CD14-positive monocyte (primary cell): ENCODE measurements around the gene DNAH3. TPM values are rescaled to one million over a fixed set of nuclear protein-coding genes. Genes with fewer than 3 reads are reported as not detected.

Source experiments
- DNase-seq, 3 donors: peaks; one replicate each; pipeline ENCODE4 v3.0.0-alpha.2; 2011 to 2022
- H2AFZ ChIP-seq: 2 replicates; pipeline ENCODE4 v1.6.0; 2012; ENCODE audit warnings: mild to moderate bottlenecking, low read depth, low read length, inconsistent platforms; ENCODE audit not compliant: insufficient read depth, poor library complexity, severe bottlenecking
- H3K27ac ChIP-seq, 2 donors: 1 replicate in 1 of 2; 2 replicates in 1 of 2; pipeline ENCODE4 v1.5.1; 2012 to 2013; ENCODE audit warnings: low read length in 2 of 2, control low read depth in 1 of 2, inconsistent platforms in 1 of 2, low read depth in 1 of 2, mild to moderate bottlenecking in 1 of 2
- H3K27me3 ChIP-seq, 2 donors: one replicate each; pipeline versions ENCODE4 v1.6.0 to v1.6.1; 2011 to 2013; ENCODE audit warnings: low read length in 2 of 2; ENCODE audit not compliant: control insufficient read depth in 2 of 2, insufficient read depth in 2 of 2
- H3K36me3 ChIP-seq, 2 donors: replicated peaks in 1 of 2; 1 replicate in 1 of 2; 2 replicates in 1 of 2; pipeline versions ENCODE4 v1.5.1 to v1.6.1; 2012 to 2013; ENCODE audit warnings: low read length in 2 of 2, control low read depth in 1 of 2, inconsistent platforms in 1 of 2, mild to moderate bottlenecking in 1 of 2; ENCODE audit not compliant: insufficient read depth in 2 of 2, control insufficient read depth in 1 of 2
- H3K4me1 ChIP-seq, 2 donors: 1 replicate in 1 of 2; 2 replicates in 1 of 2; pipeline versions ENCODE4 v1.5.1 to v1.6.1; 2012 to 2013; ENCODE audit warnings: low read length in 2 of 2, control low read depth in 1 of 2, inconsistent platforms in 1 of 2, mild to moderate bottlenecking in 1 of 2, moderate library complexity in 1 of 2; ENCODE audit not compliant: insufficient read depth in 2 of 2, control insufficient read depth in 1 of 2
- H3K4me2 ChIP-seq: replicated peaks from 2 replicates; pipeline ENCODE3; 2012; ENCODE audit warnings: low read length, moderate library complexity, mild to moderate bottlenecking; ENCODE audit not compliant: poor library complexity, severe bottlenecking; ENCODE audit errors: extremely low read depth
- H3K4me3 ChIP-seq, 3 experiments: fragments of 200-600 bp in 1 of 3; sonication (generic) in 1 of 3; replicated peaks in 1 of 3; 1 replicate in 2 of 3; 2 replicates in 1 of 3; pipeline ENCODE4 v1.5.1; 2011 to 2013; ENCODE audit warnings: low read length in 3 of 3, mild to moderate bottlenecking in 3 of 3, control low read depth in 2 of 3, low read depth in 2 of 3, inconsistent platforms in 1 of 3, moderate library complexity in 1 of 3
- H3K79me2 ChIP-seq: 2 replicates; pipeline ENCODE4 v1.6.0; 2012; ENCODE audit warnings: mild to moderate bottlenecking, control low read depth, inconsistent platforms, low read length, moderate library complexity; ENCODE audit not compliant: insufficient read depth
- H3K9ac ChIP-seq: 2 replicates; pipeline ENCODE4 v1.6.0; 2017; ENCODE audit warnings: low read length, mild to moderate bottlenecking; ENCODE audit not compliant: insufficient read depth, poor library complexity, severe bottlenecking
- H3K9me3 ChIP-seq, 2 donors: replicated peaks in 1 of 2; 1 replicate in 1 of 2; 2 replicates in 1 of 2; pipeline versions ENCODE4 v1.5.1 to v1.6.1; 2012 to 2013; ENCODE audit warnings: low read length in 2 of 2, control low read depth in 1 of 2; ENCODE audit not compliant: control insufficient read depth in 1 of 2, insufficient read depth in 1 of 2
- H4K20me1 ChIP-seq: 2 replicates; pipeline ENCODE4 v1.6.0; 2012; ENCODE audit warnings: mild to moderate bottlenecking, low read length, control low read depth, moderate library complexity; ENCODE audit not compliant: insufficient read depth
- H3K27ac Mint-ChIP-seq, 7 donors: one replicate each; pipeline ENCODE4 v1.8.0; 2020; ENCODE audit warnings: mild to moderate bottlenecking in 7 of 7, mixed read lengths in 7 of 7, moderate library complexity in 6 of 7, inconsistent platforms in 2 of 7
- H3K27me3 Mint-ChIP-seq, 3 donors: one replicate each; pipeline ENCODE4 v1.8.0; 2021 to 2022; ENCODE audit warnings: low read depth in 3 of 3, mild to moderate bottlenecking in 3 of 3, mixed read lengths in 3 of 3, moderate library complexity in 3 of 3, inconsistent platforms in 1 of 3
- H3K36me3 Mint-ChIP-seq, 2 donors: one replicate each; pipeline ENCODE4 v1.8.0; 2020; ENCODE audit warnings: mixed read lengths in 2 of 2, inconsistent platforms in 1 of 2, mild to moderate bottlenecking in 1 of 2
- H3K4me1 Mint-ChIP-seq: one replicate; pipeline ENCODE4 v1.8.0; 2020; ENCODE audit warnings: mild to moderate bottlenecking, mixed read lengths
- H3K4me3 Mint-ChIP-seq, 2 donors: one replicate each; pipeline ENCODE4 v1.8.0; 2020; ENCODE audit warnings: mild to moderate bottlenecking in 2 of 2, mixed read lengths in 2 of 2, moderate library complexity in 1 of 2
- H3K9me3 Mint-ChIP-seq, 7 donors: one replicate each; pipeline ENCODE4 v1.8.0; 2020 to 2022; ENCODE audit warnings: mixed read lengths in 7 of 7, mild to moderate bottlenecking in 6 of 7, moderate library complexity in 6 of 7, inconsistent platforms in 2 of 7
- CTCF ChIP-seq: fragments of 200-600 bp; IDR thresholded peaks from one replicate; pipeline ENCODE4 v1.8.0; 2022; ENCODE audit warnings: antibody characterized with exemption, mild to moderate bottlenecking
- WGBS: methylation state at CpG from one replicate; pipeline ENCODE4 v1.1.5; 2013; ENCODE audit warnings: missing lambda C conversion rate; ENCODE audit not compliant: insufficient coverage; 5-methylcytosine and 5-hydroxymethylcytosine counted together
- intact Hi-C, 2 donors: fragments of 100-400 bp; cut with micrococcal nuclease; formaldehyde crosslinking; loops; one replicate each; pipeline versions ENCODE4 v1.15.0 to v1.15.1; 2023
- polyA plus RNA-seq, 3 donors: library from polyadenylated mRNA; depleted of rRNA in 1 of 3; unstranded in 2 of 3; stranded (reverse) in 1 of 3; fragments of 300-500 nt in 2 of 3; fragments of >200 nt in 1 of 3; fragmentation: Illumina TruSeq in 2 of 3; gene quantifications; 1 replicate in 2 of 3; 2 replicates in 1 of 3; pipeline ENCODE4 v1.2.3, GENCODE V29; 2012 to 2021

Gene DNAH3
- polyA plus RNA-seq, 3 donors: not detected

- no peak for TF ChIP-seq CTCF
- intact Hi-C loops: no loop called here
- Mint-ChIP-seq H3K27ac (no peak overlapping the region), H3K9me3 (peaks cover 0 to 2% (median 0%) of the 10 kb centered on the region in 7 donors), H3K36me3 (no peaks in the 10 kb centered on the region), H3K4me1 (peaks cover 7% of the 10 kb centered on the region), H3K4me3 (no peak overlapping the region), H3K27me3 (peaks cover 4 to 9% (median 5%) of the 10 kb centered on the region in 3 donors)
- Histone ChIP-seq H3K79me2 (no peaks in the 10 kb centered on the region), H2AFZ (no peak overlapping the region), H3K27me3 (no peaks in the 10 kb centered on the region), H4K20me1 (no peaks in the 10 kb centered on the region), H3K4me2 (no peak overlapping the region), H3K4me1 (peaks cover 0 to 8% of the 10 kb centered on the region in 2 donors), H3K9ac (no peak overlapping the region), H3K36me3 (no peaks in the 10 kb centered on the region), H3K9me3 (no peaks in the 10 kb centered on the region), H3K4me3 (no peak overlapping the region), H3K27ac (no peak overlapping the region)
- WGBS: 92% methylated on average over 5 of the region's 7 CpGs
- DNase-seq: no peak
Observed at GRCh38 chr16:21125191-21125590, 25.5 kb downstream of the DNAH3 start.

- no peak overlapping the region for H3K27ac ChIP-seq
- no peaks in the 10 kb centered on the region for H3K27me3 ChIP-seq
- H3K9ac ChIP-seq: no peak overlapping the region
- no peak for TF ChIP-seq CTCF
- H3K9me3 Mint-ChIP-seq: peaks cover 18 to 31% (median 22%) of the 10 kb centered on the region in 7 donors
- peaks cover 7 to 15% of the 10 kb centered on the region in 2 donors for H3K4me1 ChIP-seq
- DNase-seq: no peak
- 100% methylated on average over 1 of the region's 2 CpGs for WGBS
- no peak overlapping the region for H3K4me3 Mint-ChIP-seq
- H3K27ac Mint-ChIP-seq: no peak overlapping the region
- no peaks in the 10 kb centered on the region for H3K36me3 ChIP-seq
- peaks cover 20 to 24% of the 10 kb centered on the region in 2 donors for H3K9me3 ChIP-seq
- no peaks in the 10 kb centered on the region for H3K79me2 ChIP-seq
- no peak overlapping the region for H2AFZ ChIP-seq
- H3K36me3 Mint-ChIP-seq: peaks cover 0 to 5% of the 10 kb centered on the region in 2 donors
- H3K27me3 Mint-ChIP-seq: peaks cover 0 to 2% (median 1%) of the 10 kb centered on the region in 3 donors
- no peak overlapping the region for H3K4me2 ChIP-seq
- peaks cover 15% of the 10 kb centered on the region for H3K4me1 Mint-ChIP-seq
- no peaks in the 10 kb centered on the region for H4K20me1 ChIP-seq
- intact Hi-C loops: no loop called here
- H3K4me3 ChIP-seq: no peak overlapping the region
Observed at GRCh38 chr16:21120976-21121520, 29.6 kb downstream of the DNAH3 start.
